GM21723 (cell line): ENCODE measurements around the gene MYADML2.
A peak's percentile ranks its signal among the peaks of the same experiment; 100 is the strongest.

ENCODE experiments used
- ATAC-seq: cut with Tn5 transposase; IDR thresholded peaks from one replicate; pipeline ENCODE4 v1.9.1; 2021; ENCODE audit warnings: mild to moderate bottlenecking, moderate library complexity; ENCODE audit not compliant: unreplicated experiment

Gene MYADML2

GRCh38 chr17:81926451-81927151, 20.4 kb downstream of the MYADML2 start:
- ATAC-seq = peak; percentile 17

DNA sequence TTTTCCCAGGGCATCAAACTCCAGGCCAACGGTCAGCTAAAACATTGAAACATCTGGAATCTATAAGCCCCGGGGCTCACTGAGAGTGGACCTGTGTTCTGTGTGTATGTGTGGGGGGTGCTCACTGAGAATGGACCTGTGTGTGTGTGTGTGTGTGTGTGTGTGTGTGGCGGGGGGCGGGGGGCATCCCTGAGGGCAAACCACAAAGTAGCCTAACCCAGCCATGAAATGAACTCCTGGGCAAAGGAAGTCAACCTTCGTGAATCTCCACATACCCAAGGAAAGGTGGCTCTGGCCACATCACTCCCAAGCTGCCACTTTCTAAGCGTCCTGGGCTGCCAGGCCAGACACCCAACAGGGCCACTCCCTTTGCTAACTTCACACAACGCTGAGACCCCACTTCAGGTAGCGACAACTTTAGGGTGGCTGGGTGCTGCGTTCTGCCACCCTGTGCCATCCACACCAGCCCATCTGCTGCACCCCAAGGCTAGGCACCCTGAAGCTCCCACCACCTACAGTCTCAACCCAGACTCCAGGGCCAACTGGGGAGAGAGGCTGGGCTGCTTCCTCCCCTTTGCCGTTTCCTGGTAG, 21.1 kb downstream of the MYADML2 start:
- ATAC-seq = no peak

GRCh38 chr17:81924557-81925532, 22.2 kb downstream of the MYADML2 start:
- no peak for ATAC-seq

- no peak for ATAC-seq
These were observed 23.5 kb downstream of the MYADML2 start for GRCh38 chr17:81923302-81924260.

DNA sequence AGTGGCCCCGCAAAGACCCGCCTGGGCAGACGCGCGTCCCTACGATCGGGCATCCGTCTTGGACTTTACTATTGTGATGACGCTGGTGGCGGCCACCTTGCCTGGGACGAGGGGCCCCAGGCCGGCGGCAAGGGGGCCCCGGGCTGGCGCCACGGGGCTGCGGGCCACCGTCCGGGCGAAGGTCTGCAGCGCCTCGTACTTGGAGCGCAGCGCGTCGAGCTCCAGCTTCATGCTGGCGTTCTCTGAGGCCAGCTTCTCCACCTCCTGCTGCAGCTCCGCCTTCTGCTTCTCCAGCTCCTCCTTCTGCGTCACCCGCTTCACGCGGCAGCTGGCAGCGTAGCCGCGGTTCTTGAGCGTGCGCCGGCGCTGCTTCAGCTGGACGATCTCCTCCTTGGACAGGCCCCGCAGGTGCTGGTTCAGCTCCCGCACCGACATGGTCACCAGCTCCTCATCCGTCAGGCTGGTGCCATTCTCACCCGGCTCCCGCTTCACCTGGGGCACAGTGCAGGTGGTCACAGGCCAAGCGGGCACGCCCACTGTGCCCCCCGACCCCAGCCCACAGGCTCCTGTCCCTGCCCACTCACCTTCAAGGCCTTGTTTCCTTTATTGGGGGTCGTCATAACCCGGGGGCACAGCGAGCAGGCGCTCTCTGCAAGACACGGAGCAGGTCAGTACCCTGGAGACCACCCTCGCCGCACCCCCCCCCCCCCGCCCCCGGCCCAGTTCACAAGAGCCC, 24.3 kb downstream of the MYADML2 start:
- no peak for ATAC-seq

- no peak for ATAC-seq
These were observed 25.0 kb downstream of the MYADML2 start for GRCh38 chr17:81921996-81922565.

GRCh38 chr17:81921537-81921862, 25.5 kb downstream of the MYADML2 start:
- ATAC-seq = no peak

DNA sequence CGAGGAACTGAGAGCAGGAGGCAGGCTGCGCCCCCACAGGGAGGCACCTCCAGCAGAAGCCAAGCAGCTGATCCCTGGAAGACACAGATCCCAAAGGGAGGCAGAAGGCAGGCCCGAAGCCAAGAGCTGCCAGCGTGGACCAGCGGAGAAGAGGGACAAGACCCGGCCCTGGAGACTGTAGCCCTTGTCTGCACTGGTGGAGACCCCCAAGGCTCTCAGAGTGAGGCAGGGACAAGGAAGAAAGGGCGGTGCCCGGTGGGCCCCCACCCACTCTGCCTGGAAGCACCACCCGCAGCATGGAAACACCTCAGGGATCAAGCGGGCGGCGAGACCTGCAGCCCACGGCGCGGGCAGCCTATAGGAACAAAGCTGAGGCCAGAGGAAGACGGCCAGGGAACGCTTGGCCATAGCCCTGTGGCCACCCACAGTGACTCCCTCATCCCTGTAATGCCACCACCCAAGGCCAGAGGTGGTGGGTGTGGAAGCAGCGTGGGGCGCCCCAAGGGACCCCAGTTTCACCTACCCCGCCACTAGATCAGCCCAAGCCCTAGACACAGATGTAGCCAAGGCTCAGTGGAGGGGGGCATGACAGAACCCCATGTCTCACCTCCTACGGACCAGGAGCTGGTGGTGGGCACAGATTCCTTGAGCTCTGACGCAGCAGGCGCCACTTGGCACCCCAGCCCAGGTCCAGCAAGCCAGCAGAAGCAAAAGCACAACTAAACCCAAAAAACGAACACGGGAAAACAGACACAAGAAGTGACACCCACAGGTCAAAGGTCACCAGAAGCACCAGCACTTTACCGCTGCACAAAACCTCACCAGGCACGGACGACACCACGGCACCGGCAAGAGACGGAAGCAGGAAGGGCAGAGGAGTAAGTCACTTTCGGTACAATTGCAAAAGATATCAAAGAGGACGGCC, 26.2 kb downstream of the MYADML2 start:
- ATAC-seq = no peak

GRCh38 chr17:81918832-81919545, 28.0 kb downstream of the MYADML2 start:
- ATAC-seq = no peak

GRCh38 chr17:81918333-81918669, 28.7 kb downstream of the MYADML2 start:
- peak; percentile 18 for ATAC-seq

DNA sequence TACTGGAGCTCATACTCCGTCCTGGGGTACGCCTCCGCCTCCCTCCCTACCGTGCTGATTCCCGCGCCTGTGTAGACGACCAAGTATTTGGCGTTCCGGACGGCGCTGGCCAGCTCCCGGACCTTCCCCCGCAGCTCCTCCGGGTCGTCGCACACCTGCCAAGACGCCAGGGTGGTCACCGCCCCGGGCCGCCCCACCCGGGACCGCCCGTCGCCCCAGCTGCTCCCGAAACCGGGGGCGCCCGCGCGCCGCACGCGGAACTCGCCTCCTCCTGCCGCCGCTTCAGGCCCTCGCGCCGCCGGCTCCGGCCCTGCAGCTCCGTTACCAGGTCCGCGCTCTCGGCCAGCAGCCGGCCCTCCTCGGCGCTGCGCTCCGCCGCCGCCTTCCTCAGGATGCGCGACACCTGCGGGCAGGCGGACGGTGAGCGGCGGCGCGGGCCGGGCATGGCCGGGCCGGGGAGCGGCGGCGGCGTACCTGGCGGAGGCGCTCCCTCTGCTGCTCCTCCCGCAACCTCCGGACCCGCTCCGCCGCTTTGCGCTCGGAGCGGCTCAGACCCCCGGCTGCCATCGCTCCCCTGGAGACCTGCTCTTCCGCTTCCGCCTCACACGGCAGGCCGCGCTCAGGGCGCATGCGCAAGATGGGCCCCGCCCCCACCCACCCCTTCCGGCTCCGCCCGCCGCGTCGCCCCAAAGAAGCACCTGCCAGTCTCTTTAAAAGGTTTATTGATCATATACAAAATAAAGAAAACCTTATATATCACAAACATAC, 29.3 kb downstream of the MYADML2 start, which contains the start of gene SIRT7:
SIRT7 (minus strand) TSS at position 612 of the 768 bp plus-strand sequence; CDS start at position 567, 45 bp downstream.
- peak; percentile 60 for ATAC-seq

- no peak for ATAC-seq
These were observed 30.6 kb downstream of the MYADML2 start for GRCh38 chr17:81916234-81917001.

DNA sequence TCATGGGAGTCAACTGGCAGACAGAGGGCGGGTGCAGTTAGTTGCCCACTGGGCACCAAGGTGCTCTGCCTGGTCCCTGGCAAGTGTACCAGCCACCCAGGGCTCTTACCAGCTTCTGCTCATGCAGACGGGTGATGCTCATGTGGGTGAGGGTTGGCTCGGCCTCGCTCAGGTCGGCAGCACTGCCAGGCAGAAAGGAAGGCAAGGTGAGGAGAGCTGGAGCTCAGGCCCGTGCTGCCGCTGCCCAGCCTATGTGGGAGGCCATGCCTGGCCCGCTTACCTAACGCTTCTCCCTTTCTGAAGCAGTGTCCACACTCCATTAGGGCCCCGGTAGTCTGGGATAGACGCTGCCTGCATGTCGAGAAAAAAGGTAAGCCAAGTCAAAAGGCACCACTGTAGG, 31.7 kb downstream of the MYADML2 start:
- ATAC-seq = no peak

GRCh38 chr17:81914103-81914850, 32.8 kb downstream of the MYADML2 start:
- no peak for ATAC-seq

- no peak for ATAC-seq
These were observed 33.5 kb downstream of the MYADML2 start for GRCh38 chr17:81913394-81914102.
